Parathyroid adenoma (tissue), 2 donors: ENCODE data around the gene TMEM88.

Experiments
- H2AFZ ChIP-seq: fragments of 300-600 bp; sonication (generic); one replicate; pipeline ENCODE4 v1.7.0; 2017; ENCODE audit warnings: antibody characterized with exemption, mild to moderate bottlenecking
- H3K27ac ChIP-seq: fragments of 300-600 bp; sonication (generic); one replicate; pipeline ENCODE4 v1.7.0; 2017
- H3K27me3 ChIP-seq: fragments of 300-600 bp; sonication (generic); one replicate; pipeline ENCODE4 v1.7.0; 2017; ENCODE audit warnings: low read length; ENCODE audit not compliant: control insufficient read depth, insufficient read depth
- H3K36me3 ChIP-seq: fragments of 300-600 bp; sonication (generic); one replicate; pipeline ENCODE4 v1.7.0; 2017; ENCODE audit warnings: low read length; ENCODE audit not compliant: control insufficient read depth, insufficient read depth
- H3K4me1 ChIP-seq: fragments of 300-600 bp; sonication (generic); one replicate; pipeline ENCODE4 v1.7.0; 2017; ENCODE audit warnings: control low read depth
- H3K4me2 ChIP-seq: fragments of 300-600 bp; sonication (generic); one replicate; pipeline ENCODE4 v1.7.0; 2017; ENCODE audit warnings: low read length
- H3K4me3 ChIP-seq: fragments of 300-600 bp; sonication (generic); one replicate; pipeline ENCODE4 v1.7.0; 2017; ENCODE audit warnings: low read depth, low read length
- H3K79me2 ChIP-seq: fragments of 300-600 bp; sonication (generic); one replicate; pipeline ENCODE4 v1.7.0; 2017; ENCODE audit warnings: control low read depth
- H3K9ac ChIP-seq: fragments of 300-600 bp; sonication (generic); one replicate; pipeline ENCODE4 v1.7.0; 2017; ENCODE audit warnings: mild to moderate bottlenecking
- H3K9me3 ChIP-seq: fragments of 300-600 bp; sonication (generic); one replicate; pipeline ENCODE4 v1.7.0; 2017; ENCODE audit warnings: low read length; ENCODE audit not compliant: control insufficient read depth
- TF ChIP-seq, protein P1 (sequence below): fragments of 300-600 bp; sonication (generic); IDR thresholded peaks from one replicate; pipeline ENCODE4 v1.7.0; 2017; ENCODE audit warnings: antibody characterized with exemption, mild to moderate bottlenecking
- donor health status: primary hyperparathyroidism.

Gene TMEM88

DNA sequence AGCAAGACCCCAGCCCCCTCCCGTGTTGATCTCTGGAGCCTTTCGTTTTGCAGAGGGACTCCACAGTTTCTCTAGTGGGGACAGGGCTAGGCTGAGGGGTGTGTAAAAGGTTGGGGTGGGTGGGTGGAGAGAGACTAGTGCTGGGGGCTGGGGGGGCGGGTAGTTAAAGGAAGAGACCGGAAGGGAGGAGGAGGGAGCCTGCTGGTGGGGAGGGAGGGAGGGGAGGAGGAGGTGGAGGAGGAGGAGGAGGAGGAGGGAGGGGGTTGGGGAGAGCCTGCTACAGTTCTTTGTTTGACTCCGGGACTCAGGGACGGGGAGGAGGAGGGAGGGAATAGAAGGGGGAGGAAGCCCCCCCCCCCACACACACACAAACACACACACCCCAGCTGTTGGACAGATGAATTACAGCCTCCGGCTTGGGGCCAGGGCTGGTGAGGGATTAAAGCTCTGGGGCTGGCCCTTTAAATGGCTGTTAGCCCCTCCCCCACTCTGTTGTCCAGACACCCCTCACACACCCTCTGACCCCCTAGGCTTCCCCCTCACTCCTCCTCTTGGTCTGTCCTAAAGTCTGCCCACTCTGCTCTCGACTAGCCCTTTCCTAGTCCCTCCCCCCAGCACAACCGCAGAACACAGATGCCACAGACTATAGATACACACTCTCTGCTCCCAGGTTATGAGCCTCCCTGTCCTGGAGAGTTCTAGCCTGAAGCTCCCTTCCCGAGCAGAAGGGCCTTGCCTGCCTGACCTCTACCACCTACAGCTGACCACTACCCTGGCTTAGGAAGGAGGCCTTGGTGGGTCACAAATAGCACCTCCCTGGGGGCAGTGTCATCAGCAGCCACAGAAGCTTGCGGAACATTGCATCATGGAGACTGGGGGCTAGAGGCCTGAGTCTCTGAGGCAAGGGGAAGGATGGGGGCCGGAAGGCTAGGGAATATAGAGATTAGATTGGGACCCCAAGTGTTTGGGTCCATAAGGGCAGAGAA, 16.5 kb upstream of the TMEM88 start:
- Histone ChIP-seq H3K4me1 (peaks cover 28% of the 10 kb centered on the region), H3K79me2 (peaks cover 7% of the 10 kb centered on the region), H3K4me2 (peak overlapping the region; percentile 98), H2AFZ (no peak overlapping the region), H3K27ac (peak overlapping the region; percentile 99), H3K27me3 (no peaks in the 10 kb centered on the region), H3K4me3 (no peak overlapping the region), H3K9ac (no peak overlapping the region), H3K9me3 (no peaks in the 10 kb centered on the region), H3K36me3 (no peaks in the 10 kb centered on the region)
- TF ChIP-seq, protein P1, sequence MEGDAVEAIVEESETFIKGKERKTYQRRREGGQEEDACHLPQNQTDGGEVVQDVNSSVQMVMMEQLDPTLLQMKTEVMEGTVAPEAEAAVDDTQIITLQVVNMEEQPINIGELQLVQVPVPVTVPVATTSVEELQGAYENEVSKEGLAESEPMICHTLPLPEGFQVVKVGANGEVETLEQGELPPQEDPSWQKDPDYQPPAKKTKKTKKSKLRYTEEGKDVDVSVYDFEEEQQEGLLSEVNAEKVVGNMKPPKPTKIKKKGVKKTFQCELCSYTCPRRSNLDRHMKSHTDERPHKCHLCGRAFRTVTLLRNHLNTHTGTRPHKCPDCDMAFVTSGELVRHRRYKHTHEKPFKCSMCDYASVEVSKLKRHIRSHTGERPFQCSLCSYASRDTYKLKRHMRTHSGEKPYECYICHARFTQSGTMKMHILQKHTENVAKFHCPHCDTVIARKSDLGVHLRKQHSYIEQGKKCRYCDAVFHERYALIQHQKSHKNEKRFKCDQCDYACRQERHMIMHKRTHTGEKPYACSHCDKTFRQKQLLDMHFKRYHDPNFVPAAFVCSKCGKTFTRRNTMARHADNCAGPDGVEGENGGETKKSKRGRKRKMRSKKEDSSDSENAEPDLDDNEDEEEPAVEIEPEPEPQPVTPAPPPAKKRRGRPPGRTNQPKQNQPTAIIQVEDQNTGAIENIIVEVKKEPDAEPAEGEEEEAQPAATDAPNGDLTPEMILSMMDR, result no peak

DNA sequence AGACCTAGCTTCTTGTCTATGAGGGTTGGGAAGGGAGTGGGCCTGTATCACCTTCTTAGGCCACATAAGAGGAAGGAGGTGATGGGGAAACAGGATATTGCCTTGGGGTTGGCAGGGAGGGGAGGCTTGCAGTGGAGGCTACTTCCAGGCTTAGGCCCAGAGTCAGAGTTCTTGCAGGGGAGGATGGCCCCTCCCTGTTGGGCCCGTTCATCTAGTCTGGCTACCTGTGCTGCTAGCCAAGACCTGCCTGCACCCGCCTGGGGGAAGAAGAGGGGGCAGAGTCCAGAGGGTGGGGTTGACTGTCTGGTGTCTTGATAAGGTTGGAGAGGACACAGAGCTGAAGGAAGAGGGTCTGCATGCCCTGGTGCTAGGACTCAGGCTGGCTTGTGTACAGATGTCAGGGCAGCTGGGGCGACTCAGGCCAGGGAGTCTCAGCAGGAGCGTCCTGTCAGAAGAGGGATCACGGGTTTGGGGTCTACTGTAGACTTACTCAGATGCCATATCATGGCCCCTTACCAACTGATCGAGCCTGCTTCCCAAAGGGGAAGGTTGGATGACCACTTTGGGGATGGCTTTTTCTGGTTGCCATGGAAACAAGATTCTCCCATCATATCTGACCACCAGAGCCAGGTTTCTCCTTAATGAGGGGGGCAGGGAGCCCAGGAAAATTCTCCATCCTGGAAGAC, 15.5 kb upstream of the TMEM88 start:
- H3K4me3 ChIP-seq, result no peak overlapping the region
- peak overlapping the region; percentile 13 for H3K27ac ChIP-seq
- H2AFZ ChIP-seq, result no peak overlapping the region
- no peak overlapping the region for H3K4me2 ChIP-seq
- peaks cover 9% of the 10 kb centered on the region for H3K79me2 ChIP-seq
- H3K9me3 ChIP-seq, result no peaks in the 10 kb centered on the region
- H3K36me3 ChIP-seq, result no peaks in the 10 kb centered on the region
- TF ChIP-seq, protein P1, result no peak
- no peak overlapping the region for H3K9ac ChIP-seq
- peaks cover 25% of the 10 kb centered on the region for H3K4me1 ChIP-seq
- no peaks in the 10 kb centered on the region for H3K27me3 ChIP-seq

DNA sequence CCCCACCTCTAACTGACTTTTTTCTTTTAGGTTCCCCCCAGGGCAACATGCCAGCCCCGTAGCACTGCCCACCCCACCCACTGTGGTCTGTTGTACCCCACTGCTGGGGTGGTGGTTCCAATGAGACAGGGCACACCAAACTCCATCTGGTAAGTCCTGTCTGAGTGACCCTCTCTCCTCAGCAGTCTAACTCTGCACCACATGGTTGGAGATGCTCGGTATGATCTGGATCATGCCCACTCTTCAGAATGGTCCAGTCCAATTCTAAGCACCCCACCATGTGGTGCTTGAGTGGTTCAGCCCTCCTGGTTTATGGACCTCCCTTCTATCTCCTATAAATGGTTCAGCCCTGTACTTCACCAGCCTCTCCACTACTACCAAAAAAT, 15.0 kb upstream of the TMEM88 start:
- H3K4me3 ChIP-seq, result no peak overlapping the region

DNA sequence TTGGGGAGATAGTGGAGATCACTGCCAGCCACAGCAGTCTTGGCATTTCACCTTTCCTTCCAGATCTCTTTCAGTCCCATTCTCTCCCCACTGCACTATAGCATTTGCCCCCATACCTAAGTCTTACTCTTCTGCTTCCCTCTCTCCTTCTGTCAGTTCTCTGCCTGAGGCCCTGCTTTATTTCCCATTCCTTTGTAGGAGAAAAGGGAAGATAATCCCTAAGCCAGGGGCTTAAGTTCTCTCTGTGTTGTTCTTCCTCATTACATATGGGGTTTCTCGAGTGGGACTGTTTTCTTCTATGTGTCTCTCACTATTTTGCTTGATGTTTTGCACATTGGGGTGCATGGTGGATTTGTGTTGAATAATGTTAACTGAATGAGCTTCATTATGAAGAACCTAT, 14.4 kb upstream of the TMEM88 start:
- TF ChIP-seq, protein P1, result no peak
- Histone ChIP-seq H3K36me3 (no peaks in the 10 kb centered on the region), H3K4me1 (peaks cover 30% of the 10 kb centered on the region), H3K4me3 (no peak overlapping the region), H3K9ac (no peak overlapping the region), H2AFZ (no peak overlapping the region), H3K27ac (peak overlapping the region; percentile 98), H3K27me3 (no peaks in the 10 kb centered on the region), H3K79me2 (peaks cover 9% of the 10 kb centered on the region), H3K9me3 (no peaks in the 10 kb centered on the region), H3K4me2 (no peak overlapping the region)

More for the DNA sequence above, 15.0 kb upstream of the TMEM88 start:
- TF ChIP-seq, protein P1, result no peak
- Histone ChIP-seq H3K27me3 (no peaks in the 10 kb centered on the region), H3K36me3 (no peaks in the 10 kb centered on the region), H3K4me1 (peaks cover 25% of the 10 kb centered on the region), H3K9ac (no peak overlapping the region), H3K9me3 (no peaks in the 10 kb centered on the region), H3K4me2 (no peak overlapping the region), H2AFZ (no peak overlapping the region), H3K79me2 (peaks cover 9% of the 10 kb centered on the region), H3K27ac (peak overlapping the region; percentile 98)
